Epithelial cell of esophagus (primary cell): ENCODE measurements around the gene ANKRD49.
A peak's percentile ranks its signal among the peaks of the same experiment; 100 is the strongest.
"Not testable (repeated sequence)": the region's sequence is repeated elsewhere in the genome, so short reads cannot be mapped to it uniquely, and the experiment has no call there.

ENCODE experiments used
- DNase-seq: peaks from one replicate; pipeline ENCODE4 v3.0.0; 2010; ENCODE audit warnings: low read depth
- H3K4me3 ChIP-seq: 2 replicates; pipeline ENCODE4 v1.5.1; 2011; ENCODE audit warnings: mild to moderate bottlenecking, low read length, control low read depth
- CTCF ChIP-seq: IDR thresholded peaks from 2 replicates; pipeline ENCODE4 v1.5.1; 2011; ENCODE audit warnings: low read depth, mild to moderate bottlenecking, low read length, control low read depth, inconsistent platforms; ENCODE audit not compliant: insufficient read depth; ENCODE audit errors: missing control alignments

Gene ANKRD49

GRCh38 chr11:94504689-94505293 is 11.0 kb downstream of the ANKRD49 start:
- DNase-seq: peak; percentile 70
- no peak overlapping the region for H3K4me3 ChIP-seq
- peak; percentile 61 for TF ChIP-seq CTCF

- H3K4me3 ChIP-seq, DNase-seq: not testable (repeated sequence)
Measured at GRCh38 chr11:94506513-94506912, 12.7 kb downstream of the ANKRD49 start.

GRCh38 chr11:94507485-94507884 is 13.7 kb downstream of the ANKRD49 start:
- peak; percentile 83 for DNase-seq
- H3K4me3 ChIP-seq: no peak overlapping the region
- no peak for TF ChIP-seq CTCF

- DNase-seq: peak; percentile 42
- H3K4me3 ChIP-seq: peak within 1 kb of the TSS; percentile 40
- TF ChIP-seq CTCF: no peak
Measured at GRCh38 chr11:94511932-94512781, 18.4 kb downstream of the ANKRD49 start, which contains the start of gene C11orf97. Gene C11orf97 (plus strand): TSS chr11:94512461. CDS start chr11:94512529, 68 bp downstream.

GRCh38 chr11:94513091-94513490 is 19.3 kb downstream of the ANKRD49 start:
- H3K4me3 ChIP-seq: no peak overlapping the region
- TF ChIP-seq CTCF: no peak
- peak; percentile 67 for DNase-seq

- no peak overlapping the region for H3K4me3 ChIP-seq
- no peak for TF ChIP-seq CTCF
- no peak for DNase-seq
Measured at GRCh38 chr11:94515398-94515797, 21.6 kb downstream of the ANKRD49 start.

- no peak for DNase-seq
- TF ChIP-seq CTCF: no peak
- H3K4me3 ChIP-seq: no peak overlapping the region
Measured at GRCh38 chr11:94516725-94517124, 22.9 kb downstream of the ANKRD49 start.
